Urinary bladder (tissue), 4 donors: ENCODE results near the gene ENOX1. TPM values are rescaled to one million over a fixed set of nuclear protein-coding genes. Genes with fewer than 3 reads are reported as not detected.
"Not testable (repeated sequence)": the region's sequence is repeated elsewhere in the genome, so short reads cannot be mapped to it uniquely, and the experiment has no call there.

Source experiments
- DNase-seq: peaks from one replicate; pipeline ENCODE4 v3.0.0-alpha.2; 2015; ENCODE audit errors: extremely low spot score
- H3K27ac ChIP-seq: one replicate; pipeline ENCODE4 v1.5.1; 2013; ENCODE audit warnings: low read depth, mild to moderate bottlenecking, moderate library complexity
- H3K36me3 ChIP-seq: one replicate; pipeline ENCODE4 v1.6.1; 2013; ENCODE audit warnings: mild to moderate bottlenecking, moderate library complexity; ENCODE audit not compliant: insufficient read depth
- H3K4me1 ChIP-seq: one replicate; pipeline ENCODE4 v1.6.1; 2013; ENCODE audit warnings: mild to moderate bottlenecking, moderate library complexity; ENCODE audit not compliant: insufficient read depth
- H3K4me3 ChIP-seq: one replicate; pipeline ENCODE4 v1.5.1; 2013; ENCODE audit warnings: low read depth, low read length
- WGBS: extraction: QIAGEN DNeasy Blood & Tissue Kit; methylation state at CpG from one replicate; pipeline ENCODE4 v1.1.7; 2013; 5-methylcytosine and 5-hydroxymethylcytosine counted together
- polyA plus RNA-seq: library from polyadenylated mRNA; stranded (reverse); fragments of 200-250 nt; gene quantifications from one replicate; pipeline ENCODE4 v1.2.3, GENCODE V29; 2013
- total RNA-seq: library from RNA; depleted of rRNA; stranded (reverse); fragments of >200 nt; gene quantifications from one replicate; pipeline ENCODE4 v1.2.3, GENCODE V29; 2014
- donor health status: healthy with polysubstance abuse.
- donor health status: healthy.

ENOX1 gene
- total and polyA plus RNA-seq, 2 donors, result 4.3 to 17.6 TPM

DNA sequence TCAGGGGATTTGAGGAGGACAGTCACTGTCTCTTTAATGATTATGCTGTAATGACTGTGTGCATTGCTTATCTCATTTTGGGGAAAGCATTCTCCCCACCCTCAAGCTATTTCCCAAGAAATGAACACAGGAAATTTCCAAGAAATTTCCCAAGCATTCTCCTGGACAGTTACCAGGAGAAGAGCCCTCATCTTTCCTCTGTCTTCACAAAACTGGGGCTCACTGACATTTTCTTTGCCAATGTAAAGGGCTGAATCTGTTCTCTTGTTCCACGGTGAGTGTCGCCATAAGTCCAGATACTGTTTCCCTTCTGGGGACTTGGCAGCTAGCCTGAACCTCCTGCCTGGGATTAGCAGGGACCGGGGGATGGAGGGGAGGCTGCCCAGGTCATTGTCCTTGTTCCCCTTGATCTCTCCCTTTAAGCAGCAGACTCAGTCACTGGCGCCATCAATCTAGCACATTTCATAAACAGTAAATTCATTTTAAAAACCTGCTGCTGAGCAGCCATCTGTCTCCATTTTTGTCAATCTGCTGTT is 590.6 kb downstream of the ENOX1 start:
- DNase-seq, result no peak
- Histone ChIP-seq H3K36me3 (no peaks in the 10 kb centered on the region), H3K4me1 (no peaks in the 10 kb centered on the region), H3K4me3 (no peak overlapping the region), H3K27ac (no peak overlapping the region)
- WGBS, result 31% methylated on average over 4 of the region's 4 CpGs

DNA sequence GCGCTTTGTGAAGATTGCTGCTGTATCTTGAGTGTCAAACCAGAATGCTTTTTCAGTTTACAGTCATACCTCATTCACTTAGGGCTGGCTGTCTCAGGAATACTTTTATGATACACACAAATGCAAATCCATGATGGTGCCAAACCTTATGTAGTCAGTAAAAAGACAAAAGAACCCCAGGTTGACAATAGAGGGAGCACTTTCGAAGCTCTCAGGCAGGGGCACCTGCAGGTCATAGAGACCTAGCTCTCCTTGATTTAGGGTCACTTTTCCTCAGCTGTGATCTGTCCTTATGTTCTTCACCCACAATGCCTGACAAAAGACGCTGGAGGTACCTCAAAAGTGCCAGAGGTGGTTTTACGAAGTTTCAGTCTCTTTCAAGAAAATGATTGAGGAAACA is 591.2 kb downstream of the ENOX1 start:
- no peak for DNase-seq
- 93% methylated on average over 4 of the region's 4 CpGs for WGBS
- Histone ChIP-seq H3K4me1 (no peaks in the 10 kb centered on the region), H3K4me3 (no peak overlapping the region), H3K36me3 (no peaks in the 10 kb centered on the region), H3K27ac (no peak overlapping the region)

DNA sequence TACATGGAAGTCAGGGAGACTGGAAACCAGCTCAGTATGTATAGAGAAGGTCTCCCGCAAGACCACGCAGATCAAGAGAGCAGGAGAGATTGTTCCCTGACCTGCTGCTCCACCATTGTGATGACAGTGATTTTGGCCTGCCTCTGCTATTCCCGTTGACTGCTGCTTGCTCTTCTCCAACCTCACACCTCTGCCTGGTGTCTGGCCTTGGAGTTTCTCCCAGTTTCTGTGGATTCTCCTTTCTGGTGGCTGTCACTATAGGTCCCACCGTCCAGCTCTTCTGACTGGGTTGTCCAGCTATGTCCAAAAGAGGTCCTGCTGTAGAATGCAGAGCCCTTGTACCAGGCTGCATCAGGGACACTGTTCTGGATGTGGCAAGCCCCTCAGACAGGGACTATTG is 591.7 kb downstream of the ENOX1 start:
- WGBS, result 83% methylated on average over 4 of the region's 4 CpGs
- Histone ChIP-seq H3K27ac (no peak overlapping the region), H3K4me3 (no peak overlapping the region), H3K4me1 (no peaks in the 10 kb centered on the region), H3K36me3 (no peaks in the 10 kb centered on the region)
- no peak for DNase-seq

DNA sequence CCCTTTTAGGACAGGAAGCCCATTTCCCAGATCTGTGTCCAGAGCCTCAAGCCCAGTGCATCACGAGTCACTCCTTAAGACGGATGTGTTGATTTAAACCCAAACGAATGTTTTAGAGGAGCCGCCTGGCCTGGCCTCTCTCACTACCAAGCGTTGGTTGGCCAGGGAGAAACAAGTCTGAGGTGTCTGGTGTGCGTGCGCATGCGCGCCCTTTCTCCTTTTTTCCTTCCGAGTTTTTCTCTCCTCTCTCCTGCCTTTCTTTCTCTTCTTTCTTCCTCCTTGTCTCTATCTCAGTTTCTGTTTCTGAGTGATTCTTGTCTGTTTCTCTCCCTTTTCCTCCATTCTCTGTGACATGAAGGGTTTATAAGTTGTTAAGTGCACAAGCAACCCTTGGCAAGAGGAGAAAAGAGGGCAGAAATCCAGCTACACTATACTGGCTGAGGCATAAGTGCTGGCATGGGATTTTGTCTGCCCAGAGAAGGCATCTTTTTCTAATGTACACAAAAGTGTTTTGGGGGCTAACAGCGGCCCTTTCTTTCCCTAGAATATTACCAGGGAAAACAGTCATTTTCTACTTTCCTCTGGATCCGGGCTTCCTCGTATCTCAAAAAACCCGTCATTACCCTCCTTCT is 592.9 kb downstream of the ENOX1 start:
- no peak for DNase-seq
- 85% methylated on average over 14 of the region's 14 CpGs for WGBS
- Histone ChIP-seq H3K27ac (no peak overlapping the region), H3K36me3 (no peaks in the 10 kb centered on the region), H3K4me1 (no peaks in the 10 kb centered on the region), H3K4me3 (no peak overlapping the region)

DNA sequence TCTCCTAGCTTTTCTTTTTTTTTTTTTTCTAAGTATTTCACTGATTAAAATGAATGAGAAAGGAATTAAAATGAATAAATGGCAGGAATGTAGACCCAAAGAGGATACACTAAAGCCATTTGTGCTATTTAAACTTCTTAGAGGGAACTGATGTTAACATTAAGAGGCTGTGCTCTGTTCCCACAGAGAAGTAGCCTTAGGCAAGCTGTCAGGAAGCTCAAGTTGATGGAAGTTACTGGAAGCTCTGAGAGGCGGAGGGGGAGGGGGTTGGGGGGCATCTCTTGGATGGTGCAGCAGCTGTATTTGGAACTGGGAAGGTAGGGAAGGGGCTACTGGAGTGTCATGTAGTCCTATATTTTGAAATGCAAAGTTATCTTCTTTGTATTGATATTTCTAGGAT is 595.2 kb downstream of the ENOX1 start:
- Histone ChIP-seq H3K36me3 (no peaks in the 10 kb centered on the region), H3K4me1 (no peaks in the 10 kb centered on the region), H3K27ac (no peak overlapping the region), H3K4me3 (no peak overlapping the region)
- no peak for DNase-seq
- WGBS, result 87% methylated on average over 1 of the region's 1 CpG

DNA sequence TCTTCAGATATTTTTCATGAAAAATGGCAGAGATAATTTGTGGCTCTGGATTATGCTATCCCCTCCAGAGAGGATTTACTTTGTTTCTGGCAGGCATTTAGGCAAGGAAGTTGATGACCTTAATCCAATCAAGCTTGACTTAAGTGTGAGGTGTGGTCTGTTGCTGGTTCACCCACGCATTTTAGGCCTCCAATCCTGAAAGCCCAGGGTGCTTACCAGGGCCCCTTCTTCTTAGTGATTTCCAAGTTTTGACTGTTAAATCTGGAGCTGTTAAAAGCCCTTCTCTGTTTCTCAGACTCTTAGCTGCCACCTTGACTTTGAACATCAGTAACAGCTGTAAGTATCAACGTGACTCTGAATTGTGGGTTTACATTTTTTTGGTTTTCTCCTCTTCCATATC is 601.5 kb downstream of the ENOX1 start:
- WGBS, result 80% methylated on average over 2 of the region's 2 CpGs
- Histone ChIP-seq H3K4me1 (no peaks in the 10 kb centered on the region), H3K36me3 (no peaks in the 10 kb centered on the region), H3K27ac (no peak overlapping the region), H3K4me3 (no peak overlapping the region)
- DNase-seq, result no peak

DNA sequence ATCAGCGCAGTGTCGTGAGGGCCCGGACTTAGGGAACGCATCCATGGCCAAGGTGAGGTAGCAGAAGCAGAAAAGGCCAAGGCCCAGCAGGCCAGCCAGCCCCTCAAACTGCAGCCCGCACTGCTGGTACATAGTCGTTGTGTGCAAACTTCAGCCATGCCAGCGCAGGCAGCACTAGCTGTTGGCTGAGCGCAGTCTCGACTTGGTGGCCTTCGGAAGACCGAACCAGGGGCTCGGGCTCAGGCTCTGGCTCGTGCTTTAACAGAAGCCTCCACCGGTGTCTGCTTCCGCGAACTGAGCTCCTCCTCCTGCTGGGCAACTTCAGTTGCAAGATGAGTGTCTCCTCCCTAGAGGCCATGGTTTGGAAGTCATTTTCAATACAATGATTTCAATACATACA is 605.9 kb downstream of the ENOX1 start:
- 92% methylated on average over 16 of the region's 16 CpGs for WGBS
- Histone ChIP-seq H3K4me3 (no peak overlapping the region), H3K4me1 (no peaks in the 10 kb centered on the region), H3K27ac (no peak overlapping the region), H3K36me3 (no peaks in the 10 kb centered on the region)
- DNase-seq, result no peak

DNA sequence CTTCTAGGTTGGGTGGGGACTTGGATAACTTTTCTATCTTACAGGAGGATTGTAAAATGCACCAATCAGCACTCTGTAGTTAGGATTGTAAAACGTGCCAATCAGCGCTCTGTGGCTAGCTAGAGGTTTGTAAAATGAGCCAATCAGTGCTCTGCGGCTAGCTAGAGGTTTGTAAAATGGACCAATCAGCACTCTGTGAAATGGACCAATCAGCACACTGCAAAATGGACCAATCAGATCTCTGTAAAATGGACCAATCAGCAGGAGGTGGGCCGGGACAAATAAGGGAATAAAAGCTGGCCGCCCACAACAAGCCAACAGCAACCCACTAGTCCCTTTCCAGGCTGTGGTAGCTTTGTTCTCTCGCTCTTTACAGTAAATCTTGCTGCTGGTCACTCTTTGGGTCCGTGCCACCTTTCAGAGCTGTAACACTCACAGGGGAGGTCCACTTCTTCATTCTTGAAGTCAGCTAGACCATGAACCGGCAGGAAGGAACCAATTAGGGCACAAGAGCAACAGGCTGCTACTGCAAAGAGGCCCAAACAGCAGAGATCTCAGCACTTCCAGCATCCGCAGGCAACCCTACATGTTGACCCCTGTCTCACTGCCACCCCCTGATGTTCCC is 606.6 kb downstream of the ENOX1 start:
- Histone ChIP-seq H3K4me1 (no peaks in the 10 kb centered on the region), H3K27ac (no peak overlapping the region), H3K4me3 (no peak overlapping the region), H3K36me3 (no peaks in the 10 kb centered on the region)
- 95% methylated on average over 9 of the region's 9 CpGs for WGBS
- no peak for DNase-seq

DNA sequence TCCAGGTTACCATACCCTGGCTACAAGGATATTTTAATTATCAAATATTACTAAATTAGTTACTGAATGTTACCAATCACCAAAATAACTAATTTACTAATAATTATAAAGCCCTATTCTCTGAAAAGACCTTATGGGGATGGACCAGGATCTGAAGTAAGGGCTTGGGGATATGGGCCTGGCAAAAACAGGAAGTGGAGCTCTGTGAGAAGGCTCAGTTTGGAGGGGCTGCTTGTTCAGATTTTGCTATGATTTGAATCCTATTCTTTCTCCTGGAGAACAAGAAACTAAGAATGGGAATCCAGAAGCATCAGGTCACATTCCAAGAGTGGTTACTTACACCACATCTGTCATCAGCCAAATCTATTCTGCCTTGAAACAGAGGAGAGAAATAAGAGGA is 615.3 kb downstream of the ENOX1 start:
- Histone ChIP-seq H3K27ac (no peak overlapping the region), H3K36me3 (no peaks in the 10 kb centered on the region), H3K4me3 (no peak overlapping the region), H3K4me1 (no peaks in the 10 kb centered on the region)
- DNase-seq, result no peak

DNA sequence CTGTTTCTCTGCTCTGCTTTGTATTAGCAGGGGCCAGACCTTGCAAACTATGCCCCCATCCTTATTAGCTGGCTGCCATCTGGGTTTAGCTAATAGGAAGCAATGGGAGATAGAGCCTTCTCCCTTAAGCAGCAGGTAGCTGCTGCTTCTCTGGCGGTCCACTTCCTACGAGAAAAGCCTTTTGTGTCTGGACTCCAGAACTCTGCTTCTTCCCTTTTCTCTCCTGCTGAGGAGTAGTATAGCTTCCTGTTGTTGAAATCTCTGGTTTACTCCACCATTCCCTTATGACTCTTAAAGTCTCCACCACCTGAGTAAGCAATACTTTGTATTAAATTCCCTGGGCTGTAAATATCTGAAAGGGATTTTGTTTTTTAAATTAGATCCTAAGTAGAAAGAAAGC is 616.3 kb downstream of the ENOX1 start:
- WGBS, result 68% methylated on average over 2 of the region's 2 CpGs
- H3K4me1 ChIP-seq, result no peaks in the 10 kb centered on the region
- no peak for DNase-seq
- no peaks in the 10 kb centered on the region for H3K36me3 ChIP-seq
- H3K27ac ChIP-seq, result no peak overlapping the region
- no peak overlapping the region for H3K4me3 ChIP-seq

DNA sequence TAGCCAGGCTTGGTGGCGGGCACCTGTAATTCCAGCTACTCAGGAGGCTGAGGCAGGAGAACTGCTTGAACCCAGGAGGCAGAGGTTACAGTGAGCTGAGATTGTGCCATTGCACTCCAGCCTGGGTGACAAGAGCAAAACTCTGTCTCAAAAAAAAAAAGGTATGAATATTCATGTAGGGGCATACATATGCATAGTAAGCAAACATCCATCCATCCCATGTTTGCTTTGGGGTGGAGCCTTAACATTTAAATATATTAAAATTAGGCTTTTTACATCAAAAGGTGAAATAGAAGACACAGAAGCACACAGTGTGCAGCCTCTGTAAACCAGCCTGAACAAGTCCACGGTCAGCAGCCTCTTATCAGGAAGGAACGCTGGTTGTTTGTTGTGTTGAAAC is 618.3 kb downstream of the ENOX1 start:
- not testable (repeated sequence) for H3K4me3 ChIP-seq, H3K4me1 ChIP-seq, H3K36me3 ChIP-seq, H3K27ac ChIP-seq, DNase-seq
- 69% methylated on average over 3 of the region's 3 CpGs for WGBS

DNA sequence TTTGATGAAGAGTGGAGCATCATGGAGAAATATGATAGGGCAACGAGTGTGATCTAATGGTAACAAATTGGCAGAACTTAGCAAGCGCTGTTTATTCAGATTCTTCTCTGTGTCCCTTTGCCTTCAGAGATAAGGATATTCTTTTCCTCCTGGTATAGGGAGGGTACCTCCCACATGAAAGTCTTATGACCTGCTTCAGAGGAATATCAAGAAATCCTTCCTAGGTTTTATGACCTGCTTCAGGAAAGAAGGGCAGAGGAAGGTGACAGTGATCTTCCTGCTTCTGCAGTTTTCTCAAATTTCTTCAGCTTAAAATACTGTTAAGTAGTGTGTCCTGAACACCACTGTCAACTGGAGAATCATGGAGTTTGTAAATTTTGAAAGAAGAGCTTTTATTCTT is 619.0 kb downstream of the ENOX1 start:
- 65% methylated on average over 2 of the region's 2 CpGs for WGBS

DNA sequence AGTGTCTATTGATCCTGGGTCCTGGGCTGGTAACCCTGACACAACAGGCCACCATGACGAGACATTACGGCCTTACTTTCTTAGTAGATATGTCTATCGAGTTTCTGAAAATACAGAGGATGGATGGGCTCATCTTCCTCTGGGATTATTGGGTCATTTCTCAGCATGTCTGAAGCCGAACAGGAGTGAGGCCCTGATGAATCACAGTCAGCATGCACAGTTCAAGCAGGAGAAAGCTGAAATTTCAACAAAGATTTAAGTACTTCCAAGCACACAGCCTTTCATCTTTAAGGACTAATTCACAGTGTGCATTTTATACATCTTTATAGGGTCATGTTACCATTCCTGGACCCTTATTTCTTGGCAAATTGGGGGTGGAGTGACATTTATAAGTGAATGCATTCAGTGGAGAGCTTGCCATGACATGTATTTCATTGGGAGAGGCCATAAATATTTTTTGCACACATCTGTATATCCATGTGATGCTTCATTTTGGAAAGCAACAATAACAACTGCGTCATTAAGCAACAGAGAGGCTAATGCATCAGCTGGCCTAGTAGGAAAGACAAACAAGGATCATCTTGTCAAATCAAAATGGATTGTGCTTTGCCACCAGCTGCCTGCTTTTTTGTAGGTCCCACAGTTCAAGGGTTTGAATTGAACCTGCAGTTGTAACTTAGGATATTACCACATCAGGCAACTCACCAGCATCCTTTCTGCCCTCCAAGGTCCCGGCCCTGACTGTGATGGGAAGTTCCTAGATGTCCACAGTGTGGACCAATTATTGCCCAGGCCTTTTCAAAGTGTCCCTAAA is 619.9 kb downstream of the ENOX1 start:
- H3K36me3 ChIP-seq, result no peaks in the 10 kb centered on the region
- H3K4me3 ChIP-seq, result no peak overlapping the region
- 85% methylated on average over 6 of the region's 6 CpGs for WGBS
- DNase-seq, result no peak
- no peaks in the 10 kb centered on the region for H3K4me1 ChIP-seq
- no peak overlapping the region for H3K27ac ChIP-seq

More for the DNA sequence above, 619.0 kb downstream of the ENOX1 start:
- H3K36me3 ChIP-seq, result no peaks in the 10 kb centered on the region
- no peaks in the 10 kb centered on the region for H3K4me1 ChIP-seq
- no peak overlapping the region for H3K4me3 ChIP-seq
- DNase-seq, result no peak
- H3K27ac ChIP-seq, result no peak overlapping the region
